OCI-LY1 (cell line): Measurements from ENCODE around the gene TXNRD1.

ENCODE experiments used
- H2AFZ ChIP-seq: fragments of 200-600 bp; sonication (generic), shearing (Covaris generic); 2 replicates; pipeline ENCODE4 v1.6.0; 2014; ENCODE audit warnings: antibody characterized with exemption, mild to moderate bottlenecking, low read length
- H3F3A ChIP-seq: fragments of 200-600 bp; sonication (generic), shearing (Covaris generic); 2 replicates; pipeline ENCODE4 v1.6.0; 2014; ENCODE audit warnings: mild to moderate bottlenecking, antibody characterized with exemption, low read length, moderate library complexity; ENCODE audit not compliant: insufficient read depth
- H3K27ac ChIP-seq: fragments of 200-600 bp; sonication (generic); 2 replicates; pipeline ENCODE4 v1.5.1; 2014; ENCODE audit warnings: low read length, mixed run types, mild to moderate bottlenecking, low read depth; ENCODE audit not compliant: poor library complexity, severe bottlenecking
- H3K27me3 ChIP-seq: fragments of 200-600 bp; sonication (generic); 2 replicates; pipeline ENCODE4 v1.6.0; 2014; ENCODE audit warnings: antibody characterized with exemption, mild to moderate bottlenecking, low read length, moderate library complexity; ENCODE audit not compliant: insufficient read depth
- H3K36me3 ChIP-seq: fragments of 200-600 bp; sonication (generic); 2 replicates; pipeline ENCODE4 v1.6.1; 2014; ENCODE audit warnings: mild to moderate bottlenecking, antibody characterized with exemption, low read length, moderate library complexity, mixed read lengths; ENCODE audit not compliant: insufficient read depth
- H3K4me1 ChIP-seq: fragments of 200-600 bp; sonication (generic); 2 replicates; pipeline ENCODE4 v1.5.1; 2014; ENCODE audit warnings: mild to moderate bottlenecking, low read length, moderate library complexity; ENCODE audit not compliant: insufficient read depth, severe bottlenecking
- H3K4me2 ChIP-seq: fragments of 200-600 bp; sonication (generic), shearing (Covaris generic); 2 replicates; pipeline ENCODE4 v1.6.1; 2014; ENCODE audit warnings: low read length
- H3K4me3 ChIP-seq: fragments of 200-600 bp; sonication (generic); 2 replicates; pipeline ENCODE4 v1.5.1; 2014; ENCODE audit warnings: low read length, low read depth, mild to moderate bottlenecking, mixed read lengths; ENCODE audit not compliant: poor library complexity, severe bottlenecking
- H3K79me2 ChIP-seq: fragments of 200-600 bp; shearing (Covaris generic); 2 replicates; pipeline ENCODE4 v1.6.1; 2016; ENCODE audit warnings: mixed run types, low read length, mixed read lengths; ENCODE audit not compliant: insufficient read depth
- H3K9ac ChIP-seq: fragments of 200-600 bp; sonication (generic), shearing (Covaris generic); 2 replicates; pipeline ENCODE4 v1.6.1; 2014; ENCODE audit warnings: mild to moderate bottlenecking, low read length, mixed read lengths
- H3K9me2 ChIP-seq: fragments of 200-600 bp; sonication (generic), shearing (Covaris generic); 2 replicates; pipeline ENCODE4 v1.6.1; 2014; ENCODE audit warnings: low read depth, mild to moderate bottlenecking, low read length, mixed read lengths
- H3K9me3 ChIP-seq: fragments of 200-600 bp; shearing (Covaris generic); 2 replicates; pipeline ENCODE4 v1.6.1; 2014; ENCODE audit warnings: low read length, mixed read lengths
- H4K20me1 ChIP-seq: fragments of 200-600 bp; sonication (generic), shearing (Covaris generic); 2 replicates; pipeline ENCODE4 v1.6.0; 2016; ENCODE audit warnings: mild to moderate bottlenecking, low read length; ENCODE audit not compliant: insufficient read depth
- EZH2 ChIP-seq: fragments of 200-600 bp; sonication (generic), shearing (Covaris generic); IDR thresholded peaks from 2 replicates; pipeline ENCODE4 v1.8.0; 2017; ENCODE audit warnings: borderline replicate concordance, mixed run types, mild to moderate bottlenecking, antibody characterized with exemption, low read length, moderate library complexity, mixed read lengths
- TF ChIP-seq, protein P1 (sequence below): fragments of 200-600 bp; sonication (generic), shearing (Covaris generic); IDR thresholded peaks from 2 replicates; pipeline ENCODE4 v1.5.1; 2017; ENCODE audit warnings: mild to moderate bottlenecking, antibody characterized with exemption, low read length, moderate library complexity, mixed read lengths

Gene TXNRD1

DNA sequence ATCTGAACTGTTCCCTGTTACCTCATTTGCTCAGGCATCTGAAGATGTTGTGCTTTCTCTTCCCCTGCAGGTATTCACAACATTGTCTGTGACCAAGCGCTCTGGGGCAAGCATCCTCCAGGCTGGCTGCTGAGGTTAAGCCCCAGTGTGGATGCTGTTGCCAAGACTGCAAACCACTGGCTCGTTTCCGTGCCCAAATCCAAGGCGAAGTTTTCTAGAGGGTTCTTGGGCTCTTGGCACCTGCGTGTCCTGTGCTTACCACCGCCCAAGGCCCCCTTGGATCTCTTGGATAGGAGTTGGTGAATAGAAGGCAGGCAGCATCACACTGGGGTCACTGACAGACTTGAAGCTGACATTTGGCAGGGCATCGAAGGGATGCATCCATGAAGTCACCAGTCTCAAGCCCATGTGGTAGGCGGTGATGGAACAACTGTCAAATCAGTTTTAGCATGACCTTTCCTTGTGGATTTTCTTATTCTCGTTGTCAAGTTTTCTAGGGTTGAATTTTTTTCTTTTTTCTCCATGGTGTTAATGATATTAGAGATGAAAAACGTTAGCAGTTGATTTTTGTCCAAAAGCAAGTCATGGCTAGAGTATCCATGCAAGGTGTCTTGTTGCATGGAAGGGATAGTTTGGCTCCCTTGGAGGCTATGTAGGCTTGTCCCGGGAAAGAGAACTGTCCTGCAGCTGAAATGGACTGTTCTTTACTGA, 132.9 kb downstream of the TXNRD1 start:
- Histone ChIP-seq H3K9ac (no peak overlapping the region), H3K4me3 (no peak overlapping the region), H3K4me1 (no peaks in the 10 kb centered on the region), H4K20me1 (no peaks in the 10 kb centered on the region), H3K79me2 (no peaks in the 10 kb centered on the region), H3F3A (no peaks in the 10 kb centered on the region), H3K36me3 (peaks cover 55% of the 10 kb centered on the region), H3K27ac (no peak overlapping the region), H3K9me3 (no peaks in the 10 kb centered on the region), H2AFZ (no peak overlapping the region), H3K27me3 (no peaks in the 10 kb centered on the region), H3K9me2 (no peaks in the 10 kb centered on the region), H3K4me2 (no peak overlapping the region)
- TF ChIP-seq, protein P1, sequence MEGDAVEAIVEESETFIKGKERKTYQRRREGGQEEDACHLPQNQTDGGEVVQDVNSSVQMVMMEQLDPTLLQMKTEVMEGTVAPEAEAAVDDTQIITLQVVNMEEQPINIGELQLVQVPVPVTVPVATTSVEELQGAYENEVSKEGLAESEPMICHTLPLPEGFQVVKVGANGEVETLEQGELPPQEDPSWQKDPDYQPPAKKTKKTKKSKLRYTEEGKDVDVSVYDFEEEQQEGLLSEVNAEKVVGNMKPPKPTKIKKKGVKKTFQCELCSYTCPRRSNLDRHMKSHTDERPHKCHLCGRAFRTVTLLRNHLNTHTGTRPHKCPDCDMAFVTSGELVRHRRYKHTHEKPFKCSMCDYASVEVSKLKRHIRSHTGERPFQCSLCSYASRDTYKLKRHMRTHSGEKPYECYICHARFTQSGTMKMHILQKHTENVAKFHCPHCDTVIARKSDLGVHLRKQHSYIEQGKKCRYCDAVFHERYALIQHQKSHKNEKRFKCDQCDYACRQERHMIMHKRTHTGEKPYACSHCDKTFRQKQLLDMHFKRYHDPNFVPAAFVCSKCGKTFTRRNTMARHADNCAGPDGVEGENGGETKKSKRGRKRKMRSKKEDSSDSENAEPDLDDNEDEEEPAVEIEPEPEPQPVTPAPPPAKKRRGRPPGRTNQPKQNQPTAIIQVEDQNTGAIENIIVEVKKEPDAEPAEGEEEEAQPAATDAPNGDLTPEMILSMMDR, result no peak
- TF ChIP-seq EZH2, result no peak

- Histone ChIP-seq H3K4me1 (no peaks in the 10 kb centered on the region), H3K9me2 (no peaks in the 10 kb centered on the region), H3K4me3 (no peak overlapping the region), H3K79me2 (no peaks in the 10 kb centered on the region), H3K27me3 (no peaks in the 10 kb centered on the region), H3F3A (no peaks in the 10 kb centered on the region), H2AFZ (no peak overlapping the region), H3K4me2 (no peak overlapping the region), H3K36me3 (peaks cover 54% of the 10 kb centered on the region), H3K9me3 (no peaks in the 10 kb centered on the region), H3K27ac (no peak overlapping the region), H3K9ac (no peak overlapping the region), H4K20me1 (no peaks in the 10 kb centered on the region)
- no peak for TF ChIP-seq EZH2
- TF ChIP-seq, protein P1, result no peak
These were observed 133.5 kb downstream of the TXNRD1 start for GRCh38 chr12:104348994-104349494.

DNA sequence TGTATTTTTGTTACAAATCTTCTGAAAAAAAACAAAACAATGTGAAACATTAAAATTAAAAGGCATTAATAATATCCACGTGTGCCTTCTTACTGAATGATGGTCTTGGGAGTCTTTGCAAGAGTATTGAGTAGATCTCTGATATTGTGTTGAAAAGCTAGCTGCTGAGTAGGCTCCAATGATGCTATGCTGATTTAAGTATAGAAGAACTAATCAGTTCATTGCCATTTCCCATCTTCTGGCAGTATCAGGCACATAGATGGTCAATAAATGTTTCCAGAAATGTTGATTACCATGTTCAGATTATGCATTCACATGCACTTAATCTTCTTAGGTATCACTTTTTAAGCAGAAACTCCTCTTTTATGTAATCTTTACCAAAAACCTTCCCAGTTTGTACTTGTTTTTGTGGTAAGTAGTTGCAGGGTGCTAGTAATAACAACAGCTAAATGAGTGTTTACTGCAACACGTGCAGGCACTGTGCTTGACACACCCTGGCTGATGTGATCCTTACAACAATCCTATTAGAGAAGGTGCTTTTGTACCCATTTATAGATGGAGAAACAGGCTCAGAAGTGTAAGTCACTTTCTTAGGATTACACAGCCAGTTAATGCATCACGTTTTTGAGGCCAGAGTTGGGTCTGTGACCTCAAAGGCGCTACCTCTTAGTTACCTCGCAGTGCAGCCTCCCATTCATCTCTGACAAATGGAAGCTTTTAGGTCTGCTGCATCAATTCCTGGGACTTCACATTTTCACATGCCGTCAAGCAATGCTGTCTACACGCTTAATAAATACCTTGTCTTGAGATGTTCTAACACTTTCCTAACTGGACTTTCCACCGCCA, 134.9 kb downstream of the TXNRD1 start:
- H2AFZ ChIP-seq, result no peak overlapping the region
- H3K79me2 ChIP-seq, result no peaks in the 10 kb centered on the region
- TF ChIP-seq, protein P1, result no peak
- TF ChIP-seq EZH2, result no peak
- no peak overlapping the region for H3K27ac ChIP-seq
- H3F3A ChIP-seq, result no peaks in the 10 kb centered on the region
- no peaks in the 10 kb centered on the region for H3K9me3 ChIP-seq
- no peaks in the 10 kb centered on the region for H4K20me1 ChIP-seq
- no peak overlapping the region for H3K4me3 ChIP-seq
- H3K4me1 ChIP-seq, result no peaks in the 10 kb centered on the region
- no peak overlapping the region for H3K9ac ChIP-seq
- no peaks in the 10 kb centered on the region for H3K9me2 ChIP-seq
- H3K4me2 ChIP-seq, result no peak overlapping the region
- peaks cover 46% of the 10 kb centered on the region for H3K36me3 ChIP-seq
- H3K27me3 ChIP-seq, result no peaks in the 10 kb centered on the region
